Uterus (tissue), 4 donors: ENCODE measurements around the gene PRKAG2. TPM values are rescaled to one million over a fixed set of nuclear protein-coding genes. Genes with fewer than 3 reads are reported as not detected.

Source experiments
- DNase-seq, 2 donors: peaks; one replicate each; pipeline ENCODE4 v3.0.0-alpha.2; 2019 to 2020
- H3K27ac ChIP-seq, 2 donors: fragments of 200-600 bp; sonication (generic); 1 replicate in 1 of 2; 2 replicates in 1 of 2; pipeline ENCODE4 v1.5.1; 2016 to 2018
- H3K27me3 ChIP-seq, 2 donors: fragments of 200-600 bp; sonication (generic); one replicate each; pipeline ENCODE4 v1.5.1; 2018 to 2019; ENCODE audit warnings: control low read depth in 1 of 2
- H3K36me3 ChIP-seq, 2 donors: fragments of 200-600 bp; sonication (generic); one replicate each; pipeline ENCODE4 v1.5.1; 2019; ENCODE audit warnings: control low read depth in 1 of 2
- H3K4me1 ChIP-seq, 2 donors: fragments of 200-600 bp; sonication (generic); one replicate each; pipeline ENCODE4 v1.5.1; 2018 to 2019; ENCODE audit warnings: control low read depth in 1 of 2
- H3K4me3 ChIP-seq, 2 donors: fragments of 200-600 bp; sonication (generic); 1 replicate in 1 of 2; 2 replicates in 1 of 2; pipeline ENCODE4 v1.5.1; 2018 to 2019; ENCODE audit warnings: mild to moderate bottlenecking in 1 of 2
- H3K9me3 ChIP-seq, 2 donors: fragments of 200-600 bp; sonication (generic); one replicate each; pipeline ENCODE4 v1.5.1; 2019; ENCODE audit warnings: control low read depth in 1 of 2
- CTCF ChIP-seq, 4 experiments: fragments of 200-600 bp in 2 of 4; fragments of 450-650 bp in 2 of 4; sonication (generic) in 2 of 4; IDR thresholded peaks; one replicate each; pipeline ENCODE4 v1.5.1; 2016 to 2019; ENCODE audit warnings: antibody characterized with exemption in 4 of 4, mild to moderate bottlenecking in 2 of 4, moderate library complexity in 1 of 4
- POLR2A ChIP-seq, 2 donors: fragments of 450-650 bp; IDR thresholded peaks; one replicate each; pipeline ENCODE4 v1.6.1; 2016; ENCODE audit warnings: antibody characterized with exemption in 2 of 2, mild to moderate bottlenecking in 1 of 2, moderate library complexity in 1 of 2
- intact Hi-C: fragments of 100-400 bp; cut with DNase I; formaldehyde crosslinking; loops from one replicate; pipeline ENCODE4 v1.15.1; 2023; ENCODE audit warnings: low total_unique reads
- total RNA-seq, 4 donors: library from RNA; depleted of rRNA in 3 of 4; stranded (reverse); fragments of >200 nt in 3 of 4; gene quantifications; one replicate each; pipeline versions ENCODE4 v1.1.0 to v1.2.4, GENCODE V29; 2014 to 2023
- donor health status: DM: yes; HTN: yes; CAD: no.

Gene PRKAG2
- total RNA-seq, 4 donors from 2014 or later = 15.1 to 66.2 (median 33.6) TPM

GRCh38 chr7:151894111-151895007 lies 17.4 kb upstream of the PRKAG2 start:
- no peak for DNase-seq
- intact Hi-C loops = no loop called here
- TF ChIP-seq CTCF (IDR thresholded peaks at IDR 0.05) = no peak
- no peak for TF ChIP-seq POLR2A (IDR thresholded peaks at IDR 0.05)
- no peaks in the 10 kb centered on the region for H3K9me3 ChIP-seq
- no peak overlapping the region for H3K27ac ChIP-seq
- H3K4me3 ChIP-seq = no peak overlapping the region
- H3K4me1 ChIP-seq = no peaks in the 10 kb centered on the region
- H3K36me3 ChIP-seq = no peaks in the 10 kb centered on the region
- H3K27me3 ChIP-seq = no peaks in the 10 kb centered on the region

- no peak overlapping the region for H3K27ac ChIP-seq
- H3K9me3 ChIP-seq = no peaks in the 10 kb centered on the region
- no peaks in the 10 kb centered on the region for H3K4me1 ChIP-seq
- H3K27me3 ChIP-seq = no peaks in the 10 kb centered on the region
- no peaks in the 10 kb centered on the region for H3K36me3 ChIP-seq
- no peak for TF ChIP-seq POLR2A (IDR thresholded peaks at IDR 0.05)
- no peak for TF ChIP-seq CTCF (IDR thresholded peaks at IDR 0.05)
- intact Hi-C loops = no loop called here
- no peak for DNase-seq
- no peak overlapping the region for H3K4me3 ChIP-seq
These were observed 16.5 kb upstream of the PRKAG2 start for GRCh38 chr7:151893405-151893923.

GRCh38 chr7:151891753-151892152 lies 14.8 kb upstream of the PRKAG2 start:
- intact Hi-C loops = no loop called here
- no peak for DNase-seq
- no peaks in the 10 kb centered on the region for H3K36me3 ChIP-seq
- no peaks in the 10 kb centered on the region for H3K4me1 ChIP-seq
- H3K27ac ChIP-seq = no peak overlapping the region
- H3K27me3 ChIP-seq = no peaks in the 10 kb centered on the region
- no peaks in the 10 kb centered on the region for H3K9me3 ChIP-seq
- no peak for TF ChIP-seq POLR2A (IDR thresholded peaks at IDR 0.05)
- TF ChIP-seq CTCF (IDR thresholded peaks at IDR 0.05) = no peak
- H3K4me3 ChIP-seq = no peak overlapping the region

GRCh38 chr7:151891182-151891581 lies 14.3 kb upstream of the PRKAG2 start:
- no peaks in the 10 kb centered on the region for H3K9me3 ChIP-seq
- no peak for DNase-seq
- no peak overlapping the region for H3K4me3 ChIP-seq
- H3K36me3 ChIP-seq = no peaks in the 10 kb centered on the region
- no peaks in the 10 kb centered on the region for H3K4me1 ChIP-seq
- H3K27me3 ChIP-seq = no peaks in the 10 kb centered on the region
- no peak for TF ChIP-seq CTCF (IDR thresholded peaks at IDR 0.05)
- TF ChIP-seq POLR2A (IDR thresholded peaks at IDR 0.05) = no peak
- intact Hi-C loops = no loop called here
- H3K27ac ChIP-seq = no peak overlapping the region

GRCh38 chr7:151890355-151891004 lies 13.6 kb upstream of the PRKAG2 start:
- H3K27me3 ChIP-seq = no peaks in the 10 kb centered on the region
- intact Hi-C loops = no loop called here
- H3K36me3 ChIP-seq = no peaks in the 10 kb centered on the region
- H3K9me3 ChIP-seq = no peaks in the 10 kb centered on the region
- no peaks in the 10 kb centered on the region for H3K4me1 ChIP-seq
- H3K4me3 ChIP-seq = no peak overlapping the region
- TF ChIP-seq POLR2A (IDR thresholded peaks at IDR 0.05) = no peak
- no peak for TF ChIP-seq CTCF (IDR thresholded peaks at IDR 0.05)
- no peak for DNase-seq
- H3K27ac ChIP-seq = no peak overlapping the region
